ENCODE measurements around the gene CLEC18C. TPM values are rescaled to one million over a fixed set of nuclear protein-coding genes. Genes with fewer than 3 reads are reported as not detected.
"Not testable (repeated sequence)": the region's sequence is repeated elsewhere in the genome, so short reads cannot be mapped to it uniquely, and the experiment has no call there.

Gene CLEC18C
- polyA plus RNA-seq, 2 donors = 0.36 to 0.53 TPM

- peaks cover 9 to 22% of the 10 kb centered on the region in 2 donors for H3K36me3 ChIP-seq (ENCODE audit: control insufficient read depth in 2 of 2, insufficient read depth in 2 of 2, low read length in 1 of 2)
- not testable (repeated sequence) for H3K27me3 ChIP-seq (ENCODE audit: control insufficient read depth in 1 of 2, insufficient read depth in 2 of 2, low read length in 2 of 2); H3K4me1 ChIP-seq (ENCODE audit: control insufficient read depth in 2 of 2, insufficient read depth in 2 of 2, low read length in 1 of 2); H3K4me3 ChIP-seq (ENCODE audit: low read depth in 1 of 2, low read length in 2 of 2); H3K9me3 ChIP-seq (ENCODE audit: control insufficient read depth in 2 of 2, insufficient read depth in 1 of 2, low read depth in 1 of 2, low read length in 1 of 2); H3K27ac ChIP-seq (ENCODE audit: low read depth in 2 of 2, low read length in 1 of 2)
- 92 to 95% methylated on average over 6 of the region's 6 CpGs for WGBS, 2 donors
These were observed 25.1 kb upstream of the CLEC18C start for GRCh38 chr16:70148453-70148852.

- WGBS, 2 donors = 95 to 98% methylated on average over 8 of the region's 8 CpGs
- not testable (repeated sequence) for H3K4me1 ChIP-seq (ENCODE audit: control insufficient read depth in 2 of 2, insufficient read depth in 2 of 2, low read length in 1 of 2); H3K27ac ChIP-seq (ENCODE audit: low read depth in 2 of 2, low read length in 1 of 2); H3K4me3 ChIP-seq (ENCODE audit: low read depth in 1 of 2, low read length in 2 of 2); H3K9me3 ChIP-seq (ENCODE audit: control insufficient read depth in 2 of 2, insufficient read depth in 1 of 2, low read depth in 1 of 2, low read length in 1 of 2); H3K27me3 ChIP-seq (ENCODE audit: control insufficient read depth in 1 of 2, insufficient read depth in 2 of 2, low read length in 2 of 2)
- peaks cover 12 to 22% of the 10 kb centered on the region in 2 donors for H3K36me3 ChIP-seq (ENCODE audit: control insufficient read depth in 2 of 2, insufficient read depth in 2 of 2, low read length in 1 of 2)
These were observed 24.3 kb upstream of the CLEC18C start for GRCh38 chr16:70149296-70149695.

GRCh38 chr16:70151391-70151790, 22.2 kb upstream of the CLEC18C start:
- H3K4me1 ChIP-seq (ENCODE audit: control insufficient read depth in 2 of 2, insufficient read depth in 2 of 2, low read length in 1 of 2) = no peaks in the 10 kb centered on the region
- no peak overlapping the region for H3K27ac ChIP-seq (ENCODE audit: low read depth in 2 of 2, low read length in 1 of 2)
- 76 to 84% methylated on average over 2 of the region's 2 CpGs for WGBS, 2 donors
- H3K9me3 ChIP-seq (ENCODE audit: control insufficient read depth in 2 of 2, insufficient read depth in 1 of 2, low read depth in 1 of 2, low read length in 1 of 2) = no peaks in the 10 kb centered on the region
- no peaks in the 10 kb centered on the region for H3K27me3 ChIP-seq (ENCODE audit: control insufficient read depth in 1 of 2, insufficient read depth in 2 of 2, low read length in 2 of 2)
- H3K4me3 ChIP-seq (ENCODE audit: low read depth in 1 of 2, low read length in 2 of 2) = no peak overlapping the region
- peaks cover 22 to 27% of the 10 kb centered on the region in 2 donors for H3K36me3 ChIP-seq (ENCODE audit: control insufficient read depth in 2 of 2, insufficient read depth in 2 of 2, low read length in 1 of 2)

- WGBS, 2 donors = 79% methylated on average over 17 of the region's 17 CpGs
- Histone ChIP-seq H3K4me3 (ENCODE audit: low read depth in 1 of 2, low read length in 2 of 2) (no peak overlapping the region), H3K36me3 (ENCODE audit: control insufficient read depth in 2 of 2, insufficient read depth in 2 of 2, low read length in 1 of 2) (peaks cover 28 to 32% of the 10 kb centered on the region in 2 donors), H3K9me3 (ENCODE audit: control insufficient read depth in 2 of 2, insufficient read depth in 1 of 2, low read depth in 1 of 2, low read length in 1 of 2) (no peaks in the 10 kb centered on the region), H3K27ac (ENCODE audit: low read depth in 2 of 2, low read length in 1 of 2) (no peak overlapping the region), H3K27me3 (ENCODE audit: control insufficient read depth in 1 of 2, insufficient read depth in 2 of 2, low read length in 2 of 2) (no peaks in the 10 kb centered on the region), H3K4me1 (ENCODE audit: control insufficient read depth in 2 of 2, insufficient read depth in 2 of 2, low read length in 1 of 2) (no peaks in the 10 kb centered on the region)
These were observed 21.6 kb upstream of the CLEC18C start for GRCh38 chr16:70151941-70152509.

- Histone ChIP-seq H3K4me1 (ENCODE audit: control insufficient read depth in 2 of 2, insufficient read depth in 2 of 2, low read length in 1 of 2) (no peaks in the 10 kb centered on the region), H3K27me3 (ENCODE audit: control insufficient read depth in 1 of 2, insufficient read depth in 2 of 2, low read length in 2 of 2) (no peaks in the 10 kb centered on the region), H3K36me3 (ENCODE audit: control insufficient read depth in 2 of 2, insufficient read depth in 2 of 2, low read length in 1 of 2) (peaks cover 34 to 40% of the 10 kb centered on the region in 2 donors), H3K9me3 (ENCODE audit: control insufficient read depth in 2 of 2, insufficient read depth in 1 of 2, low read depth in 1 of 2, low read length in 1 of 2) (no peaks in the 10 kb centered on the region), H3K27ac (ENCODE audit: low read depth in 2 of 2, low read length in 1 of 2) (no peak overlapping the region), H3K4me3 (ENCODE audit: low read depth in 1 of 2, low read length in 2 of 2) (no peak overlapping the region)
- 83 to 95% methylated on average over 13 of the region's 13 CpGs for WGBS, 2 donors
These were observed 20.8 kb upstream of the CLEC18C start for GRCh38 chr16:70152578-70153302.

GRCh38 chr16:70154736-70155135, 18.9 kb upstream of the CLEC18C start:
- 96% methylated on average over 10 of the region's 10 CpGs for WGBS, 2 donors
- H3K36me3 ChIP-seq (ENCODE audit: control insufficient read depth in 2 of 2, insufficient read depth in 2 of 2, low read length in 1 of 2) = peaks cover 41 to 42% of the 10 kb centered on the region in 2 donors

GRCh38 chr16:70156207-70156978, 17.2 kb upstream of the CLEC18C start:
- Histone ChIP-seq H3K9me3 (ENCODE audit: control insufficient read depth in 2 of 2, insufficient read depth in 1 of 2, low read depth in 1 of 2, low read length in 1 of 2) (no peaks in the 10 kb centered on the region), H3K4me1 (ENCODE audit: control insufficient read depth in 2 of 2, insufficient read depth in 2 of 2, low read length in 1 of 2) (no peaks in the 10 kb centered on the region), H3K27ac (ENCODE audit: low read depth in 2 of 2, low read length in 1 of 2) (no peak overlapping the region), H3K36me3 (ENCODE audit: control insufficient read depth in 2 of 2, insufficient read depth in 2 of 2, low read length in 1 of 2) (peaks cover 50 to 52% of the 10 kb centered on the region in 2 donors), H3K27me3 (ENCODE audit: control insufficient read depth in 1 of 2, insufficient read depth in 2 of 2, low read length in 2 of 2) (no peaks in the 10 kb centered on the region), H3K4me3 (ENCODE audit: low read depth in 1 of 2, low read length in 2 of 2) (no peak overlapping the region)
- 93 to 95% methylated on average over 29 of the region's 29 CpGs for WGBS, 2 donors

More at GRCh38 chr16:70154736-70155135, 18.9 kb upstream of the CLEC18C start:
- H3K4me1 ChIP-seq (ENCODE audit: control insufficient read depth in 2 of 2, insufficient read depth in 2 of 2, low read length in 1 of 2); H3K27ac ChIP-seq (ENCODE audit: low read depth in 2 of 2, low read length in 1 of 2); H3K4me3 ChIP-seq (ENCODE audit: low read depth in 1 of 2, low read length in 2 of 2); H3K27me3 ChIP-seq (ENCODE audit: control insufficient read depth in 1 of 2, insufficient read depth in 2 of 2, low read length in 2 of 2); H3K9me3 ChIP-seq (ENCODE audit: control insufficient read depth in 2 of 2, insufficient read depth in 1 of 2, low read depth in 1 of 2, low read length in 1 of 2): not testable (repeated sequence)

GRCh38 chr16:70157105-70157476, 16.5 kb upstream of the CLEC18C start:
- Histone ChIP-seq H3K4me3 (ENCODE audit: low read depth in 1 of 2, low read length in 2 of 2) (no peak overlapping the region), H3K27me3 (ENCODE audit: control insufficient read depth in 1 of 2, insufficient read depth in 2 of 2, low read length in 2 of 2) (no peaks in the 10 kb centered on the region), H3K36me3 (ENCODE audit: control insufficient read depth in 2 of 2, insufficient read depth in 2 of 2, low read length in 1 of 2) (peaks cover 47 to 48% of the 10 kb centered on the region in 2 donors), H3K27ac (ENCODE audit: low read depth in 2 of 2, low read length in 1 of 2) (no peak overlapping the region), H3K4me1 (ENCODE audit: control insufficient read depth in 2 of 2, insufficient read depth in 2 of 2, low read length in 1 of 2) (no peaks in the 10 kb centered on the region), H3K9me3 (ENCODE audit: control insufficient read depth in 2 of 2, insufficient read depth in 1 of 2, low read depth in 1 of 2, low read length in 1 of 2) (no peaks in the 10 kb centered on the region)
- WGBS, 2 donors = 87 to 88% methylated on average over 11 of the region's 11 CpGs

GRCh38 chr16:70157477-70158260, 15.9 kb upstream of the CLEC18C start:
- Histone ChIP-seq H3K27me3 (ENCODE audit: control insufficient read depth in 1 of 2, insufficient read depth in 2 of 2, low read length in 2 of 2) (no peaks in the 10 kb centered on the region), H3K27ac (ENCODE audit: low read depth in 2 of 2, low read length in 1 of 2) (no peak overlapping the region), H3K9me3 (ENCODE audit: control insufficient read depth in 2 of 2, insufficient read depth in 1 of 2, low read depth in 1 of 2, low read length in 1 of 2) (no peaks in the 10 kb centered on the region), H3K4me3 (ENCODE audit: low read depth in 1 of 2, low read length in 2 of 2) (no peak overlapping the region), H3K36me3 (ENCODE audit: control insufficient read depth in 2 of 2, insufficient read depth in 2 of 2, low read length in 1 of 2) (peaks cover 45 to 47% of the 10 kb centered on the region in 2 donors), H3K4me1 (ENCODE audit: control insufficient read depth in 2 of 2, insufficient read depth in 2 of 2, low read length in 1 of 2) (no peaks in the 10 kb centered on the region)
- whole genome bisulfite sequencing, 2 donors = 83 to 86% methylated on average over 8 of the region's 8 CpGs
